ENCODE data around the gene HIP1. TPM values are rescaled to one million over a fixed set of nuclear protein-coding genes. Genes with fewer than 3 reads are reported as not detected.
A peak's percentile ranks its signal among the peaks of the same experiment; 100 is the strongest.

HIP1 gene
- total and polyA plus RNA-seq, 9 of the 15 experiments (the other 6 are each of a cell fraction or from before 2014, with no cell fraction given): 2.4 to 13.7 (median 9.5) TPM

- TF ChIP-seq, protein P1, sequence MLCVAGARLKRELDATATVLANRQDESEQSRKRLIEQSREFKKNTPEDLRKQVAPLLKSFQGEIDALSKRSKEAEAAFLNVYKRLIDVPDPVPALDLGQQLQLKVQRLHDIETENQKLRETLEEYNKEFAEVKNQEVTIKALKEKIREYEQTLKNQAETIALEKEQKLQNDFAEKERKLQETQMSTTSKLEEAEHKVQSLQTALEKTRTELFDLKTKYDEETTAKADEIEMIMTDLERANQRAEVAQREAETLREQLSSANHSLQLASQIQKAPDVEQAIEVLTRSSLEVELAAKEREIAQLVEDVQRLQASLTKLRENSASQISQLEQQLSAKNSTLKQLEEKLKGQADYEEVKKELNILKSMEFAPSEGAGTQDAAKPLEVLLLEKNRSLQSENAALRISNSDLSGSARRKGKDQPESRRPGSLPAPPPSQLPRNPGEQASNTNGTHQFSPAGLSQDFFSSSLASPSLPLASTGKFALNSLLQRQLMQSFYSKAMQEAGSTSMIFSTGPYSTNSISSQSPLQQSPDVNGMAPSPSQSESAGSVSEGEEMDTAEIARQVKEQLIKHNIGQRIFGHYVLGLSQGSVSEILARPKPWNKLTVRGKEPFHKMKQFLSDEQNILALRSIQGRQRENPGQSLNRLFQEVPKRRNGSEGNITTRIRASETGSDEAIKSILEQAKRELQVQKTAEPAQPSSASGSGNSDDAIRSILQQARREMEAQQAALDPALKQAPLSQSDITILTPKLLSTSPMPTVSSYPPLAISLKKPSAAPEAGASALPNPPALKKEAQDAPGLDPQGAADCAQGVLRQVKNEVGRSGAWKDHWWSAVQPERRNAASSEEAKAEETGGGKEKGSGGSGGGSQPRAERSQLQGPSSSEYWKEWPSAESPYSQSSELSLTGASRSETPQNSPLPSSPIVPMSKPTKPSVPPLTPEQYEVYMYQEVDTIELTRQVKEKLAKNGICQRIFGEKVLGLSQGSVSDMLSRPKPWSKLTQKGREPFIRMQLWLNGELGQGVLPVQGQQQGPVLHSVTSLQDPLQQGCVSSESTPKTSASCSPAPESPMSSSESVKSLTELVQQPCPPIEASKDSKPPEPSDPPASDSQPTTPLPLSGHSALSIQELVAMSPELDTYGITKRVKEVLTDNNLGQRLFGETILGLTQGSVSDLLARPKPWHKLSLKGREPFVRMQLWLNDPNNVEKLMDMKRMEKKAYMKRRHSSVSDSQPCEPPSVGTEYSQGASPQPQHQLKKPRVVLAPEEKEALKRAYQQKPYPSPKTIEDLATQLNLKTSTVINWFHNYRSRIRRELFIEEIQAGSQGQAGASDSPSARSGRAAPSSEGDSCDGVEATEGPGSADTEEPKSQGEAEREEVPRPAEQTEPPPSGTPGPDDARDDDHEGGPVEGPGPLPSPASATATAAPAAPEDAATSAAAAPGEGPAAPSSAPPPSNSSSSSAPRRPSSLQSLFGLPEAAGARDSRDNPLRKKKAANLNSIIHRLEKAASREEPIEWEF (CRISPR knock-in tag; IDR thresholded peaks at IDR 0.05): no peak
- TF ChIP-seq, protein P2, sequence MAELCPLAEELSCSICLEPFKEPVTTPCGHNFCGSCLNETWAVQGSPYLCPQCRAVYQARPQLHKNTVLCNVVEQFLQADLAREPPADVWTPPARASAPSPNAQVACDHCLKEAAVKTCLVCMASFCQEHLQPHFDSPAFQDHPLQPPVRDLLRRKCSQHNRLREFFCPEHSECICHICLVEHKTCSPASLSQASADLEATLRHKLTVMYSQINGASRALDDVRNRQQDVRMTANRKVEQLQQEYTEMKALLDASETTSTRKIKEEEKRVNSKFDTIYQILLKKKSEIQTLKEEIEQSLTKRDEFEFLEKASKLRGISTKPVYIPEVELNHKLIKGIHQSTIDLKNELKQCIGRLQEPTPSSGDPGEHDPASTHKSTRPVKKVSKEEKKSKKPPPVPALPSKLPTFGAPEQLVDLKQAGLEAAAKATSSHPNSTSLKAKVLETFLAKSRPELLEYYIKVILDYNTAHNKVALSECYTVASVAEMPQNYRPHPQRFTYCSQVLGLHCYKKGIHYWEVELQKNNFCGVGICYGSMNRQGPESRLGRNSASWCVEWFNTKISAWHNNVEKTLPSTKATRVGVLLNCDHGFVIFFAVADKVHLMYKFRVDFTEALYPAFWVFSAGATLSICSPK (IDR thresholded peaks at IDR 0.05; ENCODE audit: borderline replicate concordance): no peak
- TF ChIP-seq EHMT2 (IDR thresholded peaks at IDR 0.05): no peak
- no peak for TF ChIP-seq CREBBP (IDR thresholded peaks at IDR 0.05; ENCODE audit: low read depth, low read length)
- peak; percentile 52 for TF ChIP-seq NEUROD1 (IDR thresholded peaks at IDR 0.05; ENCODE audit: borderline replicate concordance, low read depth, low read length, partially characterized antibody)
- TF ChIP-seq ZNF212 (CRISPR knock-in tag; IDR thresholded peaks at IDR 0.05): 0 out of 2 replicates have a peak, but pooled peaks have one; percentile 39
- no peak for TF ChIP-seq STAT5B (CRISPR knock-in tag; IDR thresholded peaks at IDR 0.05)
- no peak for TF ChIP-seq MCM2 (IDR thresholded peaks at IDR 0.05; ENCODE audit: low read depth)
- TF ChIP-seq CCNT2 (IDR thresholded peaks at IDR 0.05; ENCODE audit: borderline replicate concordance, extremely low read depth, insufficient read length, low read depth, low read length): no peak
- TF ChIP-seq NELFE (IDR thresholded peaks at IDR 0.05; ENCODE audit: insufficient read depth, insufficient read length): no peak
- no peak for TF ChIP-seq KAT2B (IDR thresholded peaks at IDR 0.05; ENCODE audit: low read depth, low read length)
- TF ChIP-seq SRF (CRISPR knock-in tag; IDR thresholded peaks at IDR 0.05): no peak
- no peak for TF ChIP-seq ZNF76 (CRISPR knock-in tag; IDR thresholded peaks at IDR 0.05; ENCODE audit: borderline replicate concordance)
- TF ChIP-seq HNRNPH1 (optimal IDR thresholded peaks at IDR 0.05; ENCODE audit: low read depth, low read length): no peak
- TF ChIP-seq ZNF589 (CRISPR knock-in tag; IDR thresholded peaks at IDR 0.05; ENCODE audit: low read depth): no peak
- TF ChIP-seq MTA3 (IDR thresholded peaks at IDR 0.05; ENCODE audit: borderline replicate concordance): peak; percentile 82; the same call in 1 of the 2 replicates
- TF ChIP-seq ATF2 (CRISPR knock-in tag; IDR thresholded peaks at IDR 0.05): no peak
- peak; percentile 88 to 95 for TF ChIP-seq KDM1A (IDR thresholded peaks at IDR 0.05)
- no peak for TF ChIP-seq THRAP3 (IDR thresholded peaks at IDR 0.05; ENCODE audit: borderline replicate concordance)
Observed at GRCh38 chr7:75734586-75735458, 3.9 kb downstream of the HIP1 start (continued).
